GM23248 (cell line): Measurements from ENCODE around the gene FAM13C.

Experiments used
- EZH2 ChIP-seq: fragments of 200-600 bp; sonication (generic); IDR thresholded peaks from 2 replicates; pipeline ENCODE4 v1.6.1; 2018; ENCODE audit warnings: antibody characterized with exemption, mild to moderate bottlenecking; ENCODE audit not compliant: insufficient read depth, poor library complexity, severe bottlenecking
- EZH2phosphoT487 ChIP-seq: fragments of 200-600 bp; sonication (generic); IDR thresholded peaks from 2 replicates; pipeline ENCODE4 v1.6.1; 2018; ENCODE audit warnings: antibody characterized with exemption, moderate library complexity, mild to moderate bottlenecking, low read depth; ENCODE audit not compliant: insufficient read depth

GRCh38 chr10:59303018-59303417 is 59.3 kb downstream of the FAM13C start:
- TF ChIP-seq EZH2 (no peak), EZH2phosphoT487 (no peak)
